Astrocyte of the cerebellum (primary cell): ENCODE data around the gene PNMA1.

Source experiments
- DNase-seq: peaks from one replicate; pipeline ENCODE4 v3.0.0-alpha.2; 2011; ENCODE audit warnings: low read depth
- H3K4me3 ChIP-seq: 2 replicates; pipeline ENCODE4 v1.5.1; 2011; ENCODE audit warnings: mild to moderate bottlenecking, low read depth, low read length, moderate library complexity
- in situ Hi-C: cut with HindIII; loops from 2 replicates; pipeline ENCODE4 v1.10.0; 2017; ENCODE audit warnings: low sequenced_read_pairs
- TF ChIP-seq, protein P1 (sequence below): IDR thresholded peaks from 2 replicates; pipeline ENCODE4 v1.5.1; 2012; ENCODE audit warnings: low read length, low read depth, moderate library complexity, mild to moderate bottlenecking; ENCODE audit errors: missing control alignments

The PNMA1 gene

DNA sequence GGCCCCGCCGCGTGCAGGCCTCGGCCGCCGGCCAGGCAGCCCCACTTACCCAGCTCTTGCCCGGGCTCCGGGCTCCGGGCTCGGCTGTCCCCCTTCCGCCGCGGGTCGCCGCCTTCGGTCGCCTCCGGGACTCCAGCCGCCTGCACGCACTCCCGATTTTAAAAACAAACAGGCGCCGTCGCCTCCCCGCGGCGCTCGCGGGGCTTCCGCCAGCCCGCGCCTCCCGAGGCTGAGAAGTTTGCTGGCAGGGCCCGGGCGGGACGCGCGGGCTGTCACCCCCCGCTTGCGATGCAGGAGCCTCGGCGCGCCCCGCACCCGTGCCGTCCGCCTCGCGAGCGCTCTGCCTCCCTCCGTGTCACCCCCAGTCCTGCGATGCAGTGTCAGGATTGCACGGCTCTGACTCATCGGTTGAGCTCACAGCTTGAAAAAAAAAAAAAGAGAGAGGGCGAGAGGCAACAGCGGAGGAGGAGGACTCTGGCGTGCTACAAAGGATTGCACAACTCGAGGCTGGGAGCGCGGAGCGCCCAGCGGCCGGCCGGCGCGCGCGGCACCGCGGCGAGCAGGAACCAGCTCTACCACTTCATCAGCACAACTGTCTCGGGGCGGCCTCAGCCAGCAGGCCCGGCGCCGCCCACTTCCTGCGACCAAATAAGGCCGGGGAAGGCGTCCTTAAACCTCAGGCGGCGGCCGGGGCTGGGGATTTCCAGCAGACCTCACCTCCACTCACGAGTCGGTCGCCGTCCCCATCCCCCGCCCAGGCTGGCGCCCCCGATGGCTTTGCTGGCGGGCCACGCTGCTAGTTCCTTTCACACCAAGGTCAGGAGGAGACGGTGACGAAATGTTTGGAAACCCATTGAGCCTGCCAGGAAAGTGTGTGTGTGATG lies 45.8 kb upstream of the PNMA1 start:
- DNase-seq, result peak; percentile 95
- in situ Hi-C loops, result loop anchor here (5.0 kb wide), 1 partner anchor 62 kb away; no protein-coding TSS in a partner anchor
- peak overlapping the region; percentile 70 for H3K4me3 ChIP-seq
- TF ChIP-seq, protein P1, sequence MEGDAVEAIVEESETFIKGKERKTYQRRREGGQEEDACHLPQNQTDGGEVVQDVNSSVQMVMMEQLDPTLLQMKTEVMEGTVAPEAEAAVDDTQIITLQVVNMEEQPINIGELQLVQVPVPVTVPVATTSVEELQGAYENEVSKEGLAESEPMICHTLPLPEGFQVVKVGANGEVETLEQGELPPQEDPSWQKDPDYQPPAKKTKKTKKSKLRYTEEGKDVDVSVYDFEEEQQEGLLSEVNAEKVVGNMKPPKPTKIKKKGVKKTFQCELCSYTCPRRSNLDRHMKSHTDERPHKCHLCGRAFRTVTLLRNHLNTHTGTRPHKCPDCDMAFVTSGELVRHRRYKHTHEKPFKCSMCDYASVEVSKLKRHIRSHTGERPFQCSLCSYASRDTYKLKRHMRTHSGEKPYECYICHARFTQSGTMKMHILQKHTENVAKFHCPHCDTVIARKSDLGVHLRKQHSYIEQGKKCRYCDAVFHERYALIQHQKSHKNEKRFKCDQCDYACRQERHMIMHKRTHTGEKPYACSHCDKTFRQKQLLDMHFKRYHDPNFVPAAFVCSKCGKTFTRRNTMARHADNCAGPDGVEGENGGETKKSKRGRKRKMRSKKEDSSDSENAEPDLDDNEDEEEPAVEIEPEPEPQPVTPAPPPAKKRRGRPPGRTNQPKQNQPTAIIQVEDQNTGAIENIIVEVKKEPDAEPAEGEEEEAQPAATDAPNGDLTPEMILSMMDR, result no peak

DNA sequence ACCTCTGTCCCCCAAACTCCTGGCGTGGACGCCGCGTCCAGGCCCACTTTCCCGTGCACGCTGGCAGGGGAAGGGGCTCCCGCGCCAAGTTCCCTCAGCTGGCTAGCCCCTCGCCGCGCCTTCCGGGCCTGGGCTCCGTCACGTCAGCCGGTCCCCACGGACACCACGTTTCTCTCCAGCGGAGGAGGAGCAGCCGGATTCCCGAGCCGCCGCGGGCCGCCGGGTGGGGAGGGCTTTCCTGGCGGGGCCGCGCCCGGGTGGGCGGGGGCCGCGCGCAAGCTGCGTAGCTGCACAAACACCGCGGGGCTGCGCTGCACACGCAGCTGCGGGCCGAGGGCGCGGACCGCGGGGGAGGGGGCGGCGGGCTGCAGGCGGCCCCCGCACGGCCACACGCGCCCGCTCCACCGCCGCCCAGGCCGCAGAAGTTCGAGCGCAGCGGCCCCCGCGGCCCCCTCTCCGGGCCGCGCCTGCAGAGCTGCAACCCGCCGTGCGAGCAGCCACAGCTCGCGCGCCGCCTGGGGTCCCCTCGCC lies 45.1 kb upstream of the PNMA1 start:
- in situ Hi-C loops, result loop anchor here (5.0 kb wide), 1 partner anchor 63 kb away; no protein-coding TSS in a partner anchor
- no peak for DNase-seq
- TF ChIP-seq, protein P1, result no peak
- peak overlapping the region; percentile 70 for H3K4me3 ChIP-seq

DNA sequence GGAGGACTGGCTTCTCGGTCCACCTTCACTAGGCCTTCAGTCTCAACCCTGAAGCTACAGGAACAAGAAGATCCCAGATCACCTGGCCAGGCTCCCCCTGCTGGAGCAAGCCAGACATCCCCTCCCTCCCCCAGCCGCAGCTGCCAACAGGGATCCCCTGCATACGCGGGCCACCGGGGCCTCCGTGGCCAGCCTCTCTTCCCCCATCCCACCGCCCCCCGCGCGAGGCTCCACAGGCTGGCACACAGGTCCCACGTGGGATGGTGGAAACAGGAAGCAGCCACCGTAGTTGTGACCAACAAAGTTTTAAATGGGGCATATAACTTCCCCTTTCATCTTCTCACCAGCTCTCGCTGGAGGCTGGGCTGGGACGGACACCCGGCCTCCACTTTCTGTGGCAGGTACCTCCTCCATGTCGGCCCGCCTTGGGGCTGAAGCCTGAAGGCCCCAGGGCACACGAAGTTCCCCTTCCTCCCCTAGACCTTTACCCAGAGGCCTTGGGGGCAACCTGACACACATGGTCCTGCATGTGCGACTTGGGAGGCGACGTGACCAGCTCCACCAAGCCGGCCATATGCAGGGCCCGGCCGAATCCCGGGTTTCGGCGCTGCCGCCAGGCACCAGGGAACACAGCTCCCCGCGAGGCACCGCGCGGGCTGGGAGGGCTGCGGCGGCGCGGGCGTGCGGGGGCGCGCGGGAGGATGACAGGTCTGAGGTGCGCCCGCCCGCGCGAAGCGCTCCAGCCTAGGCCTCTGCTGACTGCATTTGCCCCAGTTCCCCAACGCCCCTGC lies 44.4 kb upstream of the PNMA1 start:
- H3K4me3 ChIP-seq, result peak overlapping the region; percentile 70
- in situ Hi-C loops, result loop anchor here (5.0 kb wide), 1 partner anchor 64 kb away; no protein-coding TSS in a partner anchor
- no peak for DNase-seq

DNA sequence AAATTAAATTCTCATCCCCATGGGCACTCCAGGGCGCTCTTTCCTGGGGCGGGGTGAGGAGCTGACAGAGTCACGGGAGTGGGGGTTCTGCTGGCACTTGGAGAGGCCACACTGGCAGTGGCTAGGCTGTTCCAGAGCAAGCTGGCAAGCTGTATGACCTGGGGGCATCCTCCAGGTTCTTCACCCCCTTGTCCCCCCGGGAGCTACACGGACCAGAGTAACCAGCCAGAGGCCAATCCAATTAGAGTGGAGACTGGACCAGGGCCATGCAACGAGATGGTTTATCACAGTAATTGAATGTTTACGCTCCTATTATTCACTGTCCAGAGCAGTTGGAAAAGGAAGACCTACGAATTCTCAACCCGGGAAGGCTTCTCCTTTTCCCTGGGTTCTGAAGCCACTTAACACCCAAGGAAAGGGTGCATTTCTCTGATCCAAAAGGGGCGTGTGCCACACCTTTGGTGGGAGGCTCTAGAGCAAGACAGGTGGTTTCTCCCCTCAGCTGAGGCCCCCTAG lies 43.8 kb upstream of the PNMA1 start:
- TF ChIP-seq, protein P1, result no peak
- no peak for DNase-seq
- H3K4me3 ChIP-seq, result peak overlapping the region; percentile 70
- in situ Hi-C loops, result loop anchor here (5.0 kb wide), 1 partner anchor 64 kb away; no protein-coding TSS in a partner anchor

More for the DNA sequence above, 44.4 kb upstream of the PNMA1 start:
- TF ChIP-seq, protein P1, result peak; percentile 75

DNA sequence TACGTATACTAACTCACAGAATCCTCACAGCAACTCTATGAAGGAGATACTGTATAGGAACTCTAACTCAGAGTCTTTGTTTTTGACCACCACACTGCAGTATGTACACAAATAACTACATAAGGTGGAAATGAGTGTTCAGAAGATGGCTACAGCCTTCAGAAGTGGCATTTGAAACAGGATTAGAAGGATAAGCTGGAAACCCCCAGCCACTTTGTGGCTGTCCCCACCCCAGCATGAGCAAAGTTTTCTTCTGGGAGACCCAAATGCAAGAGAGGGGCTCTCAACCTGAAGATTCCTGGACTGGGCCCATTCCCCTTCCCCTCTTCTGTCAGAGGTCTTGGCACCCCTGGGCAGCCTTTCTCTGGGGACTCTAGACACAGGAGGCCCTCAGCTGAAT lies 43.2 kb upstream of the PNMA1 start:
- in situ Hi-C loops, result loop anchor here (5.0 kb wide), 1 partner anchor 65 kb away; no protein-coding TSS in a partner anchor
- TF ChIP-seq, protein P1, result no peak
- DNase-seq, result no peak
- peak overlapping the region; percentile 70 for H3K4me3 ChIP-seq

DNA sequence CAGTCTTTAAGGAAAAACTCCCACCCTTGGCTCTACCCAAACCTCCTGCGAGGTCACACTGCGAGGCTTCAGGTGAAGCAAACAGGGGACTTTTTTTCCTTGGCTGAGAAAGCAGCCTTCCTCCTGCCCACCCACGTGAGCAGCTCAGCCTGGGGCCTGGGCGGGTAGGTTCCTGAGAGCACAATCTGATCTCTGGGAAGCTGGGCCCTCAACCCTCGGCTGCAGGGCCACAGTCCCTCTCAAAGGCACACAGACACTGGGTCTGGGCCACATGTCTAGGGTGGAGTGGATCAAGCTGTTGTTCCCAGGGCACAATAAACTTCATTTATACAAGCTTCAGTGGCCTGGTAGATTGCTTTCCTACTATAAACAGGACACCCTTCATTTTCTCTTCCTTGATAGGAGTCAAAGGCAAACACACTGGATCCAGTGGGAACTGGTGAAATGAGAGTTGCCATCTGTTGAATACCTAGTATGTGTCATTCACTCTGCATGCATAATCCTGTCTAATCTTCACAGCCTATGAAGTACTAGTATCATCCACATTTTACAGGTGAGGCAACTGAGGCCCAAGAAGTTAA lies 41.3 kb upstream of the PNMA1 start:
- TF ChIP-seq, protein P1, result no peak
- in situ Hi-C loops, result loop anchor here (5.0 kb wide), 1 partner anchor 67 kb away; no protein-coding TSS in a partner anchor
- no peak overlapping the region for H3K4me3 ChIP-seq
- DNase-seq, result no peak
